Chondrocyte (in vitro differentiated cells): ENCODE results near the gene MEOX1. TPM values are rescaled to one million over a fixed set of nuclear protein-coding genes. Genes with fewer than 3 reads are reported as not detected.

Experiments used
- DNase-seq: peaks from one replicate; pipeline ENCODE4 v3.0.0; 2021; ENCODE audit warnings: mixed read lengths, low spot score
- H3K27ac Mint-ChIP-seq: one replicate; pipeline ENCODE4 v1.8.0; 2021; ENCODE audit warnings: mild to moderate bottlenecking, moderate library complexity, mixed read lengths; ENCODE audit not compliant: unreplicated experiment
- H3K27me3 Mint-ChIP-seq: 2 replicates; pipeline ENCODE4 v1.8.0; 2021; ENCODE audit warnings: low read depth, mixed read lengths
- H3K36me3 Mint-ChIP-seq: 2 replicates; pipeline ENCODE4 v1.8.0; 2021; ENCODE audit warnings: low read depth, mixed read lengths
- H3K4me1 Mint-ChIP-seq: 2 replicates; pipeline ENCODE4 v1.8.0; 2021; ENCODE audit warnings: low read depth, mild to moderate bottlenecking, mixed read lengths
- H3K4me3 Mint-ChIP-seq: one replicate; pipeline ENCODE4 v1.8.0; 2021; ENCODE audit warnings: mild to moderate bottlenecking, moderate library complexity, mixed read lengths; ENCODE audit not compliant: unreplicated experiment
- H3K9me3 Mint-ChIP-seq: 2 replicates; pipeline ENCODE4 v1.8.0; 2021; ENCODE audit warnings: low read depth, mixed read lengths
- total RNA-seq: library from RNA; stranded (reverse); gene quantifications from 3 replicates; pipeline ENCODE4 v1.2.1, GENCODE V29; 2021
- TF ChIP-seq, protein P1 (sequence below): fragments of 200-600 bp; sonication (generic); IDR thresholded peaks from 2 replicates; pipeline ENCODE4 v1.5.0; 2021; ENCODE audit warnings: antibody characterized with exemption, mild to moderate bottlenecking, moderate library complexity

MEOX1 gene
- total RNA-seq, 1 donor from 2014 or later, result 0.07 TPM

DNA sequence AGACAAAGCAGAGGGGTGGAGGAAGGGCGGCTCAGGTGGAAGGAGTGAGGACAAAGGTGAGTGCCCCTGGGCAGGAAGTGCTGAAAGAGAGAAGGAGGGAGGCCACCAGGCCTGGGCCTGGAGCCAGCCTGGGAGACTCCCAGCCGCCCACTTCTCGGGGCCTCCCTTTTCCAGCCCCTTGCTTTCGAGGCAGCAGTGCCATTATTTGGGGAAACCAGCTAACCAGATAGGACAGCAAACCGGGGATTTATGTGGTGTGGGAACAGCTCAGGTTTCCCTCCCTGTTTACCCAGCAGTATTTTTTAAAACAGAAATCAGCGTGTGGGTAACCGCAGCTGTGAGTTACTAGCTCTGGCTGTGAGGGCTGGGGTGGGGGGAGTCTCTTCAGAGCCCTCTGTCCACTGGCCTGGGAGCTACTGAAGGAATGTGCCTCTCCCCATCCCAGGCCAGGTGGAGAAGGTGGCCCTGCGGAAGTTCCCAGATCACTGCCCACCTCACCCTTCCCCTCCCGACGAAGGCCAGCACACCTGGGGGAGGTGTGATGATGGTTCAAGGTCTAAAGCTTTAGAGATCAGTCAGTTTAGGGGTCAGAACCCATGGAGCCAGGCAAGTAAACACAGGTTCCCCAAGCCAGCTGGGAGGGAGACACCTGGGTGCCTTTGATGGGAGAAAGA lies 8.4 kb upstream of the MEOX1 start:
- no peaks in the 10 kb centered on the region for H3K9me3 Mint-ChIP-seq
- H3K36me3 Mint-ChIP-seq, result no peaks in the 10 kb centered on the region
- H3K27me3 Mint-ChIP-seq, result no peaks in the 10 kb centered on the region
- H3K27ac Mint-ChIP-seq, result no peak overlapping the region
- peaks cover 21% of the 10 kb centered on the region for H3K4me1 Mint-ChIP-seq
- H3K4me3 Mint-ChIP-seq, result no peak overlapping the region
- TF ChIP-seq, protein P1, sequence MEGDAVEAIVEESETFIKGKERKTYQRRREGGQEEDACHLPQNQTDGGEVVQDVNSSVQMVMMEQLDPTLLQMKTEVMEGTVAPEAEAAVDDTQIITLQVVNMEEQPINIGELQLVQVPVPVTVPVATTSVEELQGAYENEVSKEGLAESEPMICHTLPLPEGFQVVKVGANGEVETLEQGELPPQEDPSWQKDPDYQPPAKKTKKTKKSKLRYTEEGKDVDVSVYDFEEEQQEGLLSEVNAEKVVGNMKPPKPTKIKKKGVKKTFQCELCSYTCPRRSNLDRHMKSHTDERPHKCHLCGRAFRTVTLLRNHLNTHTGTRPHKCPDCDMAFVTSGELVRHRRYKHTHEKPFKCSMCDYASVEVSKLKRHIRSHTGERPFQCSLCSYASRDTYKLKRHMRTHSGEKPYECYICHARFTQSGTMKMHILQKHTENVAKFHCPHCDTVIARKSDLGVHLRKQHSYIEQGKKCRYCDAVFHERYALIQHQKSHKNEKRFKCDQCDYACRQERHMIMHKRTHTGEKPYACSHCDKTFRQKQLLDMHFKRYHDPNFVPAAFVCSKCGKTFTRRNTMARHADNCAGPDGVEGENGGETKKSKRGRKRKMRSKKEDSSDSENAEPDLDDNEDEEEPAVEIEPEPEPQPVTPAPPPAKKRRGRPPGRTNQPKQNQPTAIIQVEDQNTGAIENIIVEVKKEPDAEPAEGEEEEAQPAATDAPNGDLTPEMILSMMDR, result no peak
- DNase-seq, result no peak

DNA sequence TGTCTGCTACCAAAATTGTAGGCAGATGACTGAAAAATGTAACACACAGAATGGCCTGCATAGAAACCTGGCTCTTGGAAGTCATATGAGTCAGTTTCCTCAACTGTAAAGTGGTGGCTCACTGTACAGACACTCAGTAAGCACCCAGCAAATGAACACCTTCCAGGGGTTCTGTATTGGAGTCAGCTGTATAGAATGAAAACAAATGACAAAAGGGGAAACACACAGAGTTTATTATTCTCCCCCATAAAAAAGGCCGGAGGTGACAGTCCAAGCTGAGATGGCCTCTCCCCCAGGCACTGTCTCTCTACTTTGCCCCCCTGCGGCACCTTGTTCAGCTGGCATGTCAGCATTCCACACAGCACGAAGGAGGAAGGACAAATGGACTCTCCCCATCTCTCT lies 6.2 kb upstream of the MEOX1 start:
- Mint-ChIP-seq H3K27ac (no peak overlapping the region), H3K36me3 (no peaks in the 10 kb centered on the region), H3K4me3 (no peak overlapping the region), H3K27me3 (no peaks in the 10 kb centered on the region), H3K4me1 (peaks cover 19% of the 10 kb centered on the region), H3K9me3 (no peaks in the 10 kb centered on the region)
- DNase-seq, result no peak
- TF ChIP-seq, protein P1, result no peak

DNA sequence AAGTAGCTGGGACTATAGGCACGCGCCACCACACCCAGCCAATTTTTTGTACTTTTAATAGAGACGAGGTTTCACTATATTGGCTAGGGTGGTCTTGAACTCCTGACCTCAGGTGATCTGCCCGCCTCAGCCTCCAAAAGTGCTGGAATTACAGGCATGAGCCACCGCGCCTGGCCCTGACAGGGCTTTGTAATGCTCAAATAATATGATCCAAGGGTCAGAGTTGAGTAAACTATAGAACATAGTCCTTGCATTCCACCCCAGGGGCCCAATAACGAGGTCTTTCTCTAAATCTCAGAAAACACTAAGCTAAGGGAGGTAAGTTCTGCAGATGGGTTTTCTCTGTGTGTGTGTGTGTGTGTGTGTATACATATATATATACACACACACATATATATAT lies 5.8 kb upstream of the MEOX1 start:
- no peak overlapping the region for H3K4me3 Mint-ChIP-seq
- no peak for DNase-seq
- no peaks in the 10 kb centered on the region for H3K9me3 Mint-ChIP-seq
- no peaks in the 10 kb centered on the region for H3K36me3 Mint-ChIP-seq
- peaks cover 23% of the 10 kb centered on the region for H3K4me1 Mint-ChIP-seq
- H3K27ac Mint-ChIP-seq, result no peak overlapping the region
- TF ChIP-seq, protein P1, result no peak
- no peaks in the 10 kb centered on the region for H3K27me3 Mint-ChIP-seq

DNA sequence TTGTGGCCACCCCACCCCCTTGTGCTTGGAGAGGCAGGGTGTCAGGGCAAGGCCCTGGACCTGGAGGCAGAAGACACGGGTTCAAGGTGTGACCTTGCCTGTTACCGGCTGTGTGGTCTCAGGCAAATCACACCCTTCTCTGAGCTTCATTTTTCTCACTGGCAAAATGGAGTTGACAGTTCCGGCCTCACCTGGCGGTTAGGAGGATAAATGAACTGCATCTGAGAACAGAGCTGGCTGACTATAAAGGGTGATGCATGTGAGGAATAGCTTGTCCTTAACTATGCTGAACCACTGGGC lies 4.2 kb upstream of the MEOX1 start:
- no peak overlapping the region for H3K27ac Mint-ChIP-seq
- DNase-seq, result no peak
- no peaks in the 10 kb centered on the region for H3K27me3 Mint-ChIP-seq
- peaks cover 31% of the 10 kb centered on the region for H3K4me1 Mint-ChIP-seq
- TF ChIP-seq, protein P1, result no peak
- no peaks in the 10 kb centered on the region for H3K36me3 Mint-ChIP-seq
- no peak overlapping the region for H3K4me3 Mint-ChIP-seq
- no peaks in the 10 kb centered on the region for H3K9me3 Mint-ChIP-seq

DNA sequence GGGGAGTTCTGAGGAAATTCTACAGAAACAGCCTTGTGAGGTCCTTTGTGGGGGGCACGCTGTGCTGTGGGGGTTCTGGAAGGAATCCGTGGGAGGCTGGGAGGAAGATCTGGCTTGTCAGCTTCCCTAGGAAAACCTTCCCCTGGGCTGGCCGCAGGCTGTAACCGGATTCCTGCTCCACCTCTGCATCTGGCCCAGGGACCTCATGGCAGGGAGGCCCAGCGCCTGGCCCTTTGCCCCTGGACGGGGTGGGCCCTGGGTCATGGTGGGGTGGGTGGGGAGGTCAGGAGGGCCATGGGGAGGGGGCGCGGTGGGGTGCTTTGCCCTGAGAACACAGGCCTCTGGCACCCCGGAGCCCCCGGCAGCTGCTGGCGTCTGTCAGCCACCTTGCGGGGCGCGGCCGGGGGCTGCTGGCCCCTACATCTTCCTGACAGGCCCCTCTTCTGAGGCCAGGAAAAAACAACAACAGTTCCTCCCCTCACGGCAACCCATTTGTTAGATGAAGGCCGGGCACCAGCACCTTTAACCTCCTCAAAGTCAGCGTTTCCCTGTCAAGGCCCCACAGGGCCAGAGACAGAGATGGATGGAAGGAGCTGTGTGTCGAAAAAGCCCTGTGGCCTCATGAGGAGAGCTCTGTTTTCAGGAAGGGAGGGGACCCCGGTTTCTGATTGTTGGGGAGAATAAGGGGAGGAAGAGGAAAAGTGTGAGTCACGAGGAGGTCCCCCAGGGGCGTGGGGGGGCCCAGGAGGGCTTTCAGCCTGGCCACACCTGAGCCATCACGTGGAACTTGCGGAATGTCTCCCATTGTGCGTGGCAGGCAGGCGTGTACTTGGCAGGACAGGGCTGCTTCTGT lies 3.6 kb upstream of the MEOX1 start:
- TF ChIP-seq, protein P1, result no peak
- Mint-ChIP-seq H3K4me3 (no peak overlapping the region), H3K9me3 (no peaks in the 10 kb centered on the region), H3K27me3 (no peaks in the 10 kb centered on the region), H3K27ac (no peak overlapping the region), H3K36me3 (no peaks in the 10 kb centered on the region), H3K4me1 (peaks cover 30% of the 10 kb centered on the region)
- no peak for DNase-seq
